ENCODE data around the gene SMIM43.
"Not testable (repeated sequence)": the region's sequence is repeated elsewhere in the genome, so short reads cannot be mapped to it uniquely, and the experiment has no call there.

Gene SMIM43

DNA sequence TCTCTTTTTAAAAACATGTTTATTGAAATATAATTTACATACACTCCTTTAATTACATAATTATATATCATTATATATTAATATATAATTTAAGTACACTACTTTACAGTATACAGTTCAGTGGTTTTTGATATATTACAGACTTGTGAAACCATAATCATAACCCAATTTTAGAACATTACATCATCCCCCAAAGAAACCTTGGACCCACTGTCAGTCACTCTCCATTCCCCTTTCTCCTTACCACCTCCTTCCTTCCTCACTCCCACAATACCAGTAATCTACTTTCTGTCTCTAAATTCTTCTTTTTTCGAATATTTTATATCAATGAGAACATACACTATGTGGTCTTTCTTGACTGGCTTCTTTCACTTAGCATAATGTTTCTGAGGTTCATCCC, 18.2 kb upstream of the SMIM43 start:
- DNase-seq (ENCODE audit: low read depth in 2 of 2), result no peak

DNA sequence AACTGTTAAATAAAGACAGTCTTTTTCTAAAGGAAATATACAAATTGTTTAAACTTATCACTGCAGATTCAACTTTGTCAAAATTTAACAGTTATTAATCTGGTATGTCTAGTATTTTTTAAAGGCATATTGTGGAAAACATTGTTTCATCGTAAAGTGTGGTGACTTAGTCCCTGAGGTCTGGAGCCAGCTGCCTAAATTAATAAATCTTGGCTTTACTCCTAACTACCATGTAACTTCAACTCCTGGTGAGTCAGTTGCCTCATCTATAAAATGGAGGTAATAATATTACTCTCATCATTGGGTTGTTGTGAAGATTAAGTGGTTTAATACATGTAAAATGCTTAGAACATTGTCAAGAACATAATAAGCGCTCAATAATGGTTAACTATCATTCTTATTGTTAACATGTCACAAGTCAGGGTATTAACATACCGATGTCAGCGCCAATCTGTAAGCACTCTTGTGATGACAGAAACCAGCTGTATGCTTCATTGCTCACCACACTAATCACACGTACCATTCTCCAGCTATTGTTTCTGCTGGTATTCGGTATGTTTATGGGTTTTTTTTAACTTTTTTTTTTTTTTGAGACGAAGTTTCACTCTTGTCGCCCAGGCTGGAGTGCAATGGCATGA, 14.1 kb upstream of the SMIM43 start:
- DNase-seq (ENCODE audit: low read depth in 2 of 2), result no peak

DNA sequence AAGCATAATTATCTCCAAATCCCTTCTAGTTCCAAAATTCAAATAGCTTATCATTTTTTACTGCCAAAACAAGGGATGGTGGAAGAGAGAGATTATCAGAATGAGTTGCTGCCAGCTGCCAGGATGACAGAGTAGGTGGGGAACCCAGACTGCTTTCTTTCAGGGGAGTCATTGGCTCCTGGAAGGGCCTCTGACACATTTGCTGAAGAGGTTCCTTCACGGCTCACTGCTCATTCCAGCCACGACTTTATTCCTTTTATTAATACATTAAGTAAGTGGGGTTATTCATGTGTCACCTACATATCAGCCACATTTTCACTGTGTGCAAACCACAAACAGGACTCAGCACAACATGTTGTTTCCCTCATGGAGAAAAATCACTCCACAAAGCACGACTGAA, 12.7 kb upstream of the SMIM43 start:
- no peak for DNase-seq (ENCODE audit: low read depth in 2 of 2)

GRCh38 chr4:121776610-121777401, 11.8 kb upstream of the SMIM43 start:
- no peak for DNase-seq (ENCODE audit: low read depth in 2 of 2)

- no peak for DNase-seq (ENCODE audit: low read depth in 2 of 2)
Measured at GRCh38 chr4:121773883-121774282, 8.9 kb upstream of the SMIM43 start.

DNA sequence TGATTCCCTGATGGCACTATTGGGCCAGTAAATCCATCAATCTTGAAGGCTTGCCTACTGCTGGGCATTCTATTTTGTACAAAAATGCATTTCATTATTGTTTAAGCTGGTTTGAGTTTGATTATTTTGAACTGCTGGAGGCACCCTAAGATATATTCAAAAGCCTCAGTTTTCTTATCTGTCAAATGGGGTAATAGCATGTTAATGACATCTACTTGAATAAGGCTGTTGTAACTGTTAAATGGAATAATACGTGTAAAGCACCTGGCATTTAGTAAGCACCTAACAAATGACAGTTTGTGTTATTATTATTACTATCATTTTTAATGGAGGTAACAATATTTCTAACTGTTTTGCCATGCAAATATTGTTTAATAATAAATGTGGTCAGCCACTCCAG, 6.9 kb upstream of the SMIM43 start:
- DNase-seq (ENCODE audit: low read depth in 2 of 2), result no peak

- no peak for DNase-seq (ENCODE audit: low read depth in 2 of 2)
Measured at GRCh38 chr4:121769341-121769740, 4.4 kb upstream of the SMIM43 start.

- DNase-seq (ENCODE audit: low read depth in 2 of 2), result no peak
Measured at GRCh38 chr4:121767166-121767565, 2.2 kb upstream of the SMIM43 start.

DNA sequence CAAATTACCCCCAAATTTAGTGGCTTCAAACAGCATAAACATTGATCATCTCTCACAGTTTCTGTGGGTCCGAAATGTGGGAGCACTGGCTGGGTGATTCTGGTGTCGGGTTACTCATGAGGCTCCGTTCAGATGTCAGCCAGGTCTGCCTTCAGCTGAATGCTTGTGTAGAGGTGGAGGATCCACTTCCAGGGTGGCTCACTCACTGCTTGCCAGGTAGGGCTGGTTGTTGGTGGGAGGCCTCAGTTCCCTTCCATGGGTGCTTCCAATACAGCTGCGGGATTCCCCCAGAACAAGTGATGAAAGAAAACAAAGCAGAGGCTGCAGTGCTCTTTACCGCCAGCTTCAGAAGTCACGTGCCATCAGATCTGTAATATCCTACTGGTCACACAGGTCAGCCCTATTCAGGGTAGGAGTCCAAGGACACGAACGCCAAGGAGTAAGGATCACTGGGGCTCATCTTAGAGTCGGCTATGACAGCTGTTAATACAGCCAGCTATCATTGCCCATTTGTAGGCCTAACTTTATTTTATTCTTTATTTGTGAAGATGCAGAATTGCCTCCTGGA, 1.1 kb upstream of the SMIM43 start:
- no peak for DNase-seq (ENCODE audit: low read depth in 2 of 2)

- DNase-seq (ENCODE audit: low read depth in 2 of 2), result no peak
Measured at GRCh38 chr4:121765368-121765705, 373 bp upstream of the SMIM43 start.

DNA sequence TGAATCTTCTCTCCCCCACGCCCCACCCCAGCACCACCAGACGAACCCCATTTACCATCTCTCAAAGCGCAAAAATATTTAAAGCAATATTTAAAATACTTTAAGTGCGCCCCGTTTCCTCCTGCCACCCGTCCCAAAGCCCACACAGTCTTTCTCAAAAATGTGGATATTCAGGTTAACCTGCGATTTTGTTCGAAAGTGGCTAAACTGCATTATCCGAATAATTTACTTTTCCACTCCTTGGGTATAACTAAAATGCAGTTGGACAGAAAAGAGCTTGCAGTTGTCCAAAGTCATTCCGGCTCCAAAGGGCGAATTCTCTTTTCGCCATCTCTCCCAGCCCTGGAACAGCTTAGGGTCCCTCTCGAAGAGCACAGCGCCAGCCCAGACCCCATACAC, 662 bp downstream of the SMIM43 start:
- no peak for DNase-seq (ENCODE audit: low read depth in 2 of 2)

DNA sequence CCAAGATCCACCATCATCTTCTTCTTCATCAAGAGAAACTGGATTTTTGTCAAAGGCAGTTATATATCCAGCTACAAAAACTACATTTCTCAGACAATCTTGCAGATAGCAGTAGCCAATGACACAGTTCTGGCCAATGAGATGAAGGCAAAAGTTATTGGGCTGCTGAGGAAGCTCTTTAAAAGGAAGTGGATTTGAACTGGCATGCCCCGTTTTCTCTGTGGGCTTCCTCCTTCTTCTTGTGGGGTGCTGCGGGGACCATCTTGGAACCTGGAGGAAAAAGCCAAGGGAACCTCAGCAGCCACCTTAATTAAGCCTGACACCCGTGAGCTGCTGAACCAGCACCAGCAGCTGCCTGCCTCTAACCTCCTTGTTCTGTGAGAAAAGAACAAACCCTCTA, 4.8 kb downstream of the SMIM43 start:
- no peak for DNase-seq (ENCODE audit: low read depth in 2 of 2)

DNA sequence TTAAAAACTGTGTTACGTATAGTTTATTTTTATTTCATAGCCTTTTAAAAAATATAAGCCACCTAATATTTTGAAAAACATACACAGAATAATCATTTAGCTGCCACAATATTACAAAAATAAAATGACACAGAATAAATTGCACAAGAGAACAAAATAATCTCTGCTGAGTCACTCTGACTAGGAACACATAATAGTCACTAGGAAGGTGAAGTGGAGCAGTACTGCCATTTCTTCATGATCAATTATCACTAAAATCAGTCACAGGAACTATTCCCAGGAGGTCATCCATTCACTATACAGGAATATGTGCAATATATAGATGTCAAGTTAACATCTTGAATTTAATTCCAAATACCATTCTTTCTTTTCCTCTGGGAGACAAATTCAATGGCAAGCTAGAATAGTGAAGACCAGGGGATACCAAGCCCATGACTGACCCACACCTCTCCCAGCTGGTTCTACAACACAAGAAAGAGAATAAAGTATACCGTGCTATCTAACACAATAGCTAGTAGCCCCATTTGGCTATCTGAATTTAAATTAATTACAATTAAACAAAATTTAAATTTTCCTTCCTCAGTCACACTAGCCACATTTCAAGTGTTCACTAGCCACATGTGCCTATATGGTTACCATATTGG, 5.9 kb downstream of the SMIM43 start:
- DNase-seq (ENCODE audit: low read depth in 2 of 2), result no peak

GRCh38 chr4:121752142-121752541, 12.8 kb downstream of the SMIM43 start:
- not testable (repeated sequence) for DNase-seq (ENCODE audit: low read depth in 2 of 2)

GRCh38 chr4:121749225-121749624, 15.7 kb downstream of the SMIM43 start:
- no peak for DNase-seq (ENCODE audit: low read depth in 2 of 2)

GRCh38 chr4:121742794-121743193, 22.2 kb downstream of the SMIM43 start:
- no peak for DNase-seq (ENCODE audit: low read depth in 2 of 2)

DNA sequence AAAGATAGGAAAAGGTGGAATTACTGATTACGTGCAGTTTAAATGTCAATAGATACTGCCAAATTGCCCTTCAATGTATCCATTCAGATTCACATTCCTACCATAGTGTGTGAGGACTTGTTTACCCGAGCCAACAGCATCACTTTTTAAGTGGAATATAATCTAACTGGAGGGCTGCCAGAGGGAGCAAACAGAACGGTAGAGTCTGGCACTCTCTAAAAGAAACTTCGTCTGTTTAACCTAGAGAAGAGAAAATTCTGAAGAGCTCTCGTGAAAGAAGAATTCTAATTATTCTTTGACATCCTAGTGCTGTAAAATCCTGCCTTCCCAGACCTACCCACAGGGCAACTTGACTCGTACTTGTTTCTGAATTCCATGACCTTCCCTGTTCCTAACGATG, 23.2 kb downstream of the SMIM43 start:
- DNase-seq (ENCODE audit: low read depth in 2 of 2), result no peak

GRCh38 chr4:121740796-121741409, 24.1 kb downstream of the SMIM43 start:
- DNase-seq (ENCODE audit: low read depth in 2 of 2), result no peak

- DNase-seq (ENCODE audit: low read depth in 2 of 2), result no peak
Measured at GRCh38 chr4:121739575-121739974, 25.4 kb downstream of the SMIM43 start.

DNA sequence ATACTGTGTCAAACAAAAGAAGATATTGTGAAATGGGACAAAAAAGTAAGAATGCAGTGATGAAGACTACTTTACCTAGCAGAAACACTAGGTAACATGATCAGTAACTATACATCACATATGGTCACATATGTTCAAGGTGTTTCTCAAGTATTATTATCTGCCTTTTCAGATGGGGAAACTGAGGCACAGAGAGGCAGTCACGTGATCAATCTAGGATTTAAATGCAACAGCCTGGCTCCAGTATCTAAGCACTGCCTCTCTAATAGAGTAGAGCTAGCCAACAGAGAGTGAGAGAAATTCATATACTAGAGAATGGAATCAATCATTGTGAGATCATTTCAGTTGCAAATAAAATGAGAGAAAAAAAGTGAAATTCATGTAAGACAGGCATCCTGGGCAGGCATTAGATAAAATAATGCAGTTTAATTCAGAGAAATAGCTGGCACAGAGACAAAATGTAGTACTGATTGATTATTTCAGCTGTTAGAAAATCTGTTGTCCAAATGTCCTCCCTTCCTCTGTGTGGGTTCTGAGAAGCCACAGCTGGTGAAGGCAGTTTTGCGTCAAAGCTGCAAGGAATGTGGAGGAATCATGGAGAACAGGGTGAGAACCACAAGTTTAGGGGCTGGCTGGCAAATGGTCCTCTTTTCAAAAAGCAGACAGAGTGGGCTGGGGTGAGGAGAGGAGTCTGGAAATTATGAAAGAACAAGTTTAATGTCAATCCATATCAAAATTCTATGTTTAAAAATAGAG, 26.0 kb downstream of the SMIM43 start:
- no peak for DNase-seq (ENCODE audit: low read depth in 2 of 2)

DNA sequence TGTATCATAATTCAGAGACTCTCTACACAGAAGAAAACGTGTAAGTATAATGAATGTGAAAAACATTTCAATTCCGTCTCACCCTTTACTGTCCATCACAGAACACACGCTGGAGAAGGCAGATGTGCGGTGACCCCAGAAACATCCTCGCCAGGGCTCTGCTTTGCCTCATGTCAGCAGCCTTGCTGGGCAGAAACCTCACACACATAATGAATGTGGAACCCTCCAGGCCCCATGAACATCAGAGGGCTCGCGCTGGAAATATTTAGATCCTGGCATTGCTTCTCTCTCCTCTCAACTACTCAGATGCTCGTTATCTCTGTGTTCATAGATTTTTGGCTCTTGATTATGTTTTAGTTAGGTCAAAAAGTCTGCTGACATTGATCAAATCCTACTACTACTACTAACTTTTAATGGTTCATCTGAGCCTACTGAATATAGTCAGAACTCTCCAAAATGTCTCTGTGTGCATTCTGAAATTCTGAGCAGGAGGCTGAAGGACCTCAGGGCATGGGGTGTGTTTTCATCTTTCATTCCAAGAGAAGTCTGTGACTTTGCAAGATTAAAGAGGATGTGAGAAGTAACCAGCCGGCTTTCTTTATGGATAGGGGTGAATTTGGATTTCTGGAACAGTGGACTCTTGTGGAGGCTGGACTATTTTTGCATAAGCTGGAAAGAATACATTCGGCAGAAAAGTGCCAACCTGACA, 27.0 kb downstream of the SMIM43 start:
- DNase-seq (ENCODE audit: low read depth in 2 of 2), result no peak

Data from stimulated activated CD8-positive, alpha-beta memory T cell treated with anti-CD3 and anti-CD28 coated beads, Interleukin-7, amount 100 ng/mL, for 4 hours (primary cell).